ENCODE results near the gene POT1.

DNA sequence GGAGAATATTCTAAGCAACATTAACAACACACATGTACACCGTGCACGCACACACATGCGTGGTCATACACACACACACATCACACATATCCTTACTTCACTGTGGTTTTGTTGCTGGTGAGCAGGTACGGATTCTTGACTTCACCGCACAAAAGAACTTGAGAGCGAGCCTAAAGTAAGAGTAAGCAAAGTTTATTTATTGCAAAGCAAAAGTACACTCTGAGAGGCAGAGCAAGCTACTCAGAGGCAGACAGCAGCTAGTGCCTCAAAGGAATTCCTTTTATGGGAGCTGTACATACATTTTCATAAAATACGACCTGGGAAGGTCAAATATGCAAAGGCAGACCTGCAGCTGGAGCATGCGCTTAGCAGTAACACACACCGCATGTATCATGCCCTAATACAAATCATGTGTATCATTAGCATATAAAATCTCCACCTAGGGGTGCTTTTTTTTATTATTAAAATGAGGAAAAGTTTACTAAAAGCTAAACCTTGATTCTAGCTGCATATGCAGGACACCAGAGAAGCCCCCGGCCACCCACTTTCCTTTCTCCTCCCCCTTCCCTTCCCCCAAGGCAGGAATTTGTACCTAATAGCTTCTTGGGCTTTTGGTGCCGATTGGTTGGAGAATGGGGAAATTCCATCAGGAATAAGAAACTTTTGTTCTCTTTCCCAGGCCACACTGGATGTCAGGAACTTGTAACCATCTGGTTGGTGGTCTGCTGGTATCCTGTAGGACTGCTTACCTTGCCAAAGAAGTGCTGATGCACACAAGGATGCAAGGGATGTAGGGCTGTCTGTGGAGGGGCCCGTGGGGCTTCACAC, 147.5 kb downstream of the POT1 start:
- TF ChIP-seq, protein P1, sequence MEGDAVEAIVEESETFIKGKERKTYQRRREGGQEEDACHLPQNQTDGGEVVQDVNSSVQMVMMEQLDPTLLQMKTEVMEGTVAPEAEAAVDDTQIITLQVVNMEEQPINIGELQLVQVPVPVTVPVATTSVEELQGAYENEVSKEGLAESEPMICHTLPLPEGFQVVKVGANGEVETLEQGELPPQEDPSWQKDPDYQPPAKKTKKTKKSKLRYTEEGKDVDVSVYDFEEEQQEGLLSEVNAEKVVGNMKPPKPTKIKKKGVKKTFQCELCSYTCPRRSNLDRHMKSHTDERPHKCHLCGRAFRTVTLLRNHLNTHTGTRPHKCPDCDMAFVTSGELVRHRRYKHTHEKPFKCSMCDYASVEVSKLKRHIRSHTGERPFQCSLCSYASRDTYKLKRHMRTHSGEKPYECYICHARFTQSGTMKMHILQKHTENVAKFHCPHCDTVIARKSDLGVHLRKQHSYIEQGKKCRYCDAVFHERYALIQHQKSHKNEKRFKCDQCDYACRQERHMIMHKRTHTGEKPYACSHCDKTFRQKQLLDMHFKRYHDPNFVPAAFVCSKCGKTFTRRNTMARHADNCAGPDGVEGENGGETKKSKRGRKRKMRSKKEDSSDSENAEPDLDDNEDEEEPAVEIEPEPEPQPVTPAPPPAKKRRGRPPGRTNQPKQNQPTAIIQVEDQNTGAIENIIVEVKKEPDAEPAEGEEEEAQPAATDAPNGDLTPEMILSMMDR (IDR thresholded peaks at IDR 0.05 in 4 of 5, conservative IDR thresholded peaks at IDR 0.05 in 1 of 5): no peak
- TF ChIP-seq POLR2A (IDR thresholded peaks at IDR 0.05): no peak

Data from gastrocnemius medialis (tissue), 4 donors.